Measurements from ENCODE around the gene AHCYL2. TPM values are rescaled to one million over a fixed set of nuclear protein-coding genes. Genes with fewer than 3 reads are reported as not detected.

Gene AHCYL2
- total and polyA plus RNA-seq, 2 experiments from 2014 or later: 7.8 to 29.4 TPM

GRCh38 chr7:129468087-129468486, 243.3 kb downstream of the AHCYL2 start:
- peaks cover 15% of the 10 kb centered on the region for H3K4me1 ChIP-seq (ENCODE audit: insufficient read depth)
- H4K20me1 ChIP-seq (replicated peaks; ENCODE audit: insufficient read depth): no peaks in the 10 kb centered on the region; the same call in 1 of the 2 replicates
- H3K9me2 ChIP-seq (ENCODE audit: insufficient read depth): no peaks in the 10 kb centered on the region
- TF ChIP-seq STAT1 (IDR thresholded peaks at IDR 0.05; ENCODE audit: unreplicated experiment) (no peak), JUNB (IDR thresholded peaks at IDR 0.05; ENCODE audit: unreplicated experiment) (no peak), CREB1 (CRISPR knock-in tag; IDR thresholded peaks at IDR 0.05; ENCODE audit: low read depth) (no peak), ZNF331 (CRISPR knock-in tag; IDR thresholded peaks at IDR 0.05; ENCODE audit: low read depth) (no peak), EZH2 (IDR thresholded peaks at IDR 0.05; ENCODE audit: low read depth, unreplicated experiment) (no peak), POLR2AphosphoS5 (IDR thresholded peaks at IDR 0.05; ENCODE audit: low read depth) (no peak), ZNF462 (CRISPR knock-in tag; IDR thresholded peaks at IDR 0.05) (no peak), ETS1 (IDR thresholded peaks at IDR 0.05) (no peak), EZH2phosphoT487 (IDR thresholded peaks at IDR 0.05; ENCODE audit: unreplicated experiment) (no peak), NANOG (IDR thresholded peaks at IDR 0.05; ENCODE audit: borderline replicate concordance) (no peak), CTCF (conservative IDR thresholded peaks at IDR 0.05; ENCODE audit: low read depth in 2 of 2) (no peak), ZNF114 (CRISPR knock-in tag; IDR thresholded peaks at IDR 0.05) (no peak), REST (IDR thresholded peaks at IDR 0.05; ENCODE audit: unreplicated experiment) (no peak)
- Mint-ChIP-seq H3K36me3 (ENCODE audit: low read depth) (no peaks in the 10 kb centered on the region), H3K27me3 (ENCODE audit: insufficient read depth, low read depth, poor library complexity) (no peaks in the 10 kb centered on the region), H3K9me3 (no peaks in the 10 kb centered on the region), H3K4me3 (no peak overlapping the region), H3K4me1 (peaks cover 26% of the 10 kb centered on the region), H3K27ac (no peak overlapping the region)
- DNase-seq (ENCODE audit: low spot score): no peak
- no peak overlapping the region for H3K4me3 ChIP-seq
- peaks cover 11% of the 10 kb centered on the region; the same call in 1 of the 2 replicates for H3K36me3 ChIP-seq (ENCODE audit: insufficient read depth)
- H3F3A ChIP-seq (replicated peaks; ENCODE audit: low read depth): no peaks in the 10 kb centered on the region
- H3K4me2 ChIP-seq: no peak overlapping the region
- H3K27me3 ChIP-seq (ENCODE audit: insufficient read depth): no peaks in the 10 kb centered on the region
- no peak for ATAC-seq
- H2AFZ ChIP-seq: no peak overlapping the region
- H3K27ac ChIP-seq (ENCODE audit: low read depth): no peak overlapping the region
- H3K79me2 ChIP-seq (replicated peaks; ENCODE audit: insufficient read depth): no peaks in the 10 kb centered on the region

Data from GM23338 (cell line).